Measurements from ENCODE around the gene NFIX. TPM values are rescaled to one million over a fixed set of nuclear protein-coding genes. Genes with fewer than 3 reads are reported as not detected.

Gene NFIX
- total RNA-seq, 2 experiments from 2014 or later, result 6.2 to 6.4 TPM

DNA sequence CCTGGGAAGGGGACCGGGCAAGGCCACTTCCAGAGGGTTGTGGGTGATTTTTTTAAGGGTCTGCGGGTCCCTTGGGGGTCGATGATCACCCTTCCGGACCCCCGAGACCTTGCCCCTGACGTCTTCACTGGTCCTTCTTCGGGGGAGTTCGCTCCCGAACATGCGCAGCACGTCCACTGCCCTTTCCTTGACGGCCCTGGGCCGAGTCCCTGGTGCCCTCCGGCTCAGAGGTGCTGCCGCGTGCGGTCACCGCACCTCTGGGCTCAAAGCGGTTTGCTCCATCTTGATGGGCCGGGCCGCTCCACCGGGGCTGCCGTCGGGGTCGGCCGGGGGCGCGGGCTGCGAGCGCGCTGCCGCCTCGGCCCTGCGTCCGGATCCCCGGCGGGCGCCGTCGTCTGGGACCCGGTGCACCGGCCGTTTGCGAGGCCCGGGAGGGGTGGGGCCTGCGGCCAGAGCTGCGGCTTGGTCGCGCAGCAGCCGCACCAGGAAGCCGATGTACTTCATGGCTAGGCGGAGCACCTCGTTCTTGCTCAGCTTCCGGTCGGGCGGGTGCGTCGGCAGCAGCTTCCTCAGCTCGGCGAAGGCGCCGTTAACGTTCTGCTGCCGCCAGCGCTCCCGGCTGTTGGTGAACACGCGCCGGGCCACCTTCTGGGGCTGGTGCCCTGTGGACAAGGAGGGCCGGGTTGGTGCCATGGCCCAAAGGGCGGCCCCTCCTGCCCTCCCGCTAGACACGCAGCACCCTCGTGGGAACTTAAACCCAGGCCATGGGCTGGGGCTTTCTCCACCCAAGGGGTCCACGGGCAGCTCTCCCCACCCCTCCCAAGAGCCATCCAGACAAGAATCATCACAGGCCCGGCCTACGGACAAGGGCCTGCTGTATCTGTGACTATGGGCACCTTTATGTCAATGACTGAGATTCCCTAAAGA lies 104.1 kb downstream of the NFIX start:
- H3K36me3 Mint-ChIP-seq (ENCODE audit: low read depth), result peaks cover 2% of the 10 kb centered on the region
- peaks cover 31% of the 10 kb centered on the region for H3K27me3 Mint-ChIP-seq (ENCODE audit: low read depth)
- peak overlapping the region; percentile 72 for H3K4me3 Mint-ChIP-seq
- intact Hi-C loops (cut with micrococcal nuclease), result loop anchor here (2.0 to 5.0 kb wide), 2 partner anchors 109 to 217 kb away; partner anchors contain the start of gene DNASE2
- peak; percentile 84 for DNase-seq
- H3K4me1 Mint-ChIP-seq (ENCODE audit: low read depth), result peaks cover 51% of the 10 kb centered on the region
- H3K9me3 Mint-ChIP-seq, result no peaks in the 10 kb centered on the region
- peak overlapping the region; percentile 80 for H3K27ac Mint-ChIP-seq
- CTCF ChIA-PET, result interaction anchor here (0.7 to 1.5 kb wide), 7 partner anchors 33 to 134 kb away, joined by 3 to 8 read pairs (median 3); no protein-coding TSS in a partner anchor

DNA sequence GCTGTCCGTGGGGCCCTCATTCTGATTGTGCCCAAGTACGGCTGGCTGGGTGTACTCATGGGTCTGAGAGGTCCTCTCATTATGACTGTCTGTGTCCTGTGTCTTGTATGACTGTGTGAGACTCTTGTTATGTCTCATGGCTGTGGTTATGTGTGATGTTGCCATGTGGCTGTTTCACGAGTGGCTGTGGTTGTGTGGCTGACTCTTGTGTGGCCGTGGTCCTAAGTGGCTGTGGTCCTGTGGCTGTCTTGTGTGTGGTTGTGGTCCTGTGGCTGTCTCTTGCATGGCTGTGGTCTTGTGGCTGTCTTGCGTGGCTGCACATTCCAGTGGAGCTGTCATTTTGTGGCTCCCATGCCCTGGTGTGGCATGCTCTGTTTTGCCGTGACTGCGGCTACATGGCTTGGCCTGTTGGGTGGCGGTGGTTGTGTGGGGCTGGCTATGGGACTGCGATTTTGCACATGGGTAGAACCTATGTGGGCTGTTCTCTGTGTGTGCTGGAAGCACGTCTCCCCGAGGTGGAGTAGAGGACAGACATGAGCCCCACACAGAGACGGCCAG lies 104.8 kb downstream of the NFIX start:
- intact Hi-C loops (cut with micrococcal nuclease), result loop anchor here (1.0 to 5.0 kb wide), 4 partner anchors 17 to 318 kb away; no protein-coding TSS in a partner anchor
- H3K9me3 Mint-ChIP-seq, result no peaks in the 10 kb centered on the region
- peaks cover 54% of the 10 kb centered on the region for H3K4me1 Mint-ChIP-seq (ENCODE audit: low read depth)
- CTCF ChIA-PET, result interaction anchor here (0.7 to 1.5 kb wide), 7 partner anchors 32 to 135 kb away, joined by 3 to 8 read pairs (median 3); no protein-coding TSS in a partner anchor
- peak; percentile 85 for DNase-seq
- H3K4me3 Mint-ChIP-seq, result peak overlapping the region; percentile 60
- peaks cover 4% of the 10 kb centered on the region for H3K36me3 Mint-ChIP-seq (ENCODE audit: low read depth)
- peak overlapping the region; percentile 80 for H3K27ac Mint-ChIP-seq
- peaks cover 25% of the 10 kb centered on the region for H3K27me3 Mint-ChIP-seq (ENCODE audit: low read depth)

DNA sequence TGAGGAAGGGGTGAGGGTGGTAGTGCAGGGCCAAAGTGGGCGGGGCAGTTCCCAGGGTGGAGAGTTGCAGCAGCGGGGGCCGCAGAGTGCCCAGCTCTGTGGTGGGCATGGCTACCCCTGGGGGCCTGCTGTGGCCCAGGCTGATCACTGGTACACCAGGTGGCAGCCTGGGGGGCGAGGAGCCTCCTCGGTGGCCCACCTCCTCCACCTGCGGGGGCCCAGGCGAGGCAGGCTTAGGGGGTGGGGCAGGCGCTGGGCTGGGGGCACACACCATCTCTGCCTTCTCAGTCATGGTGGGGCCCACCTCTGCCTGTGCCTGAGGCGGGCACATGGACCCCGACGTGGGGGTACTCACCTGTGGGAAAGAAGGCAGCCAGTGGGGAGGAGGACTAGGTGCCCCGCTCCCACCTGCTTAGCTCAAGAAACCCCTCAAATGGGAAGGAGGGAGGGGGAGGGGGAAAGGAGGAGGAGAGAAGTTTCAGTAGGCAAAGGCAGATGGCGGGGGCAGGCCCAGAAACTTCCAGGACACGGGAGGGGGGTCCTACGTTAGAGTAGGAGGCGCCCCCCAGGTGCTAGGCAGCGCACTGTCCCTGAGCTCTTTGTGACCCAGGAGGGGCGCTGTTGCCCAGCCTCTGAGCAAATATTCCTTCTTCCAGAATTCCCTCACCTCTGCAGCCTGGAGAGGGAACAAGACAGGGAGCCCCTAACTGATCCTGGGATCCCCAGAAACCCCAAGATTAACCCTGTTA lies 105.7 kb downstream of the NFIX start:
- intact Hi-C loops (cut with micrococcal nuclease), result loop anchor here (1.0 to 5.0 kb wide), 4 partner anchors 16 to 319 kb away; no protein-coding TSS in a partner anchor
- Mint-ChIP-seq H3K27ac (peak overlapping the region; percentile 6), H3K36me3 (ENCODE audit: low read depth) (peaks cover 4% of the 10 kb centered on the region), H3K27me3 (ENCODE audit: low read depth) (peaks cover 20% of the 10 kb centered on the region), H3K9me3 (no peaks in the 10 kb centered on the region), H3K4me1 (ENCODE audit: low read depth) (peaks cover 52% of the 10 kb centered on the region), H3K4me3 (peak overlapping the region; percentile 10)
- no peak for DNase-seq
- CTCF ChIA-PET, result interaction anchor here (0.9 to 1.4 kb wide), 6 partner anchors 40 to 146 kb away, joined by 3 to 8 read pairs (median 4); no protein-coding TSS in a partner anchor

DNA sequence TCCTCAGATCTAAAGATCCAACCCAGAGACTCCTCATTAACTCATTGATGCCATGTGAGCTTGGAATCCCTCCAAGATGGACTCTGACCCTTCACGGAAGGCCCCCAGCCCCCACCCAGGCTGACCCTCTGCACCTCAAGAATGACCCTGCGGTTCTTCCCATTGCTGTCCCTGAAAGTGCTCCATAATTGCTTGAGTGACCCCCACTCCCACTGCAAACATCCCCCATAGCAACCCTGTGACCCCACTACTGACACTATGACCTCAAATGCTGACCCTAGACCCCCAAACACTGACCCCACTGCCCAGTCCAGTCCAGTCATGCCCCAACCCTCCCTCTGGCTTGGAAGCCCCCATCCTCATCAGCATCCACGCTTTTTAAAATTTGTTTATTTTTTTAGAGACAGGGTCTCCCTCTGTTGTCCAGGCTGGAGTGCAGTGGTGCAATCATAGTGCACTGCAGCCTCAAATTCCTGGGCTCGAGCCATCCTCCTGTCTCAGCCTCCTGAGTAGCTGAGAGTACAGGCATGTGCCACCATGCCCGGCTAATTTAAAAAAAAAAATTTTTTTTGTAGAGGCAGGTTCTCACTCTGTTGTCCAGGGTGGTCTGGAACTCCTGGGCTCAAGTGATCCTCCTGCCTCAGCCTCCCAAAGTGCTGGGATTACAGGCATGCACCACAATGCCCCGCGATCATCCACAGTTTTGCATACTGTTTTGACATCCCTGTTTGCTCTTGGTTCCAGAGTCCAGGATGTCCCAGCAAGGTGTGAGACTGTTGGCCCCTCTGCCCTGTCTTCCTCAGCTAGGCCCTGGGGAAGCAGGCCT lies 106.5 kb downstream of the NFIX start:
- peak overlapping the region; percentile 6 for H3K27ac Mint-ChIP-seq

DNA sequence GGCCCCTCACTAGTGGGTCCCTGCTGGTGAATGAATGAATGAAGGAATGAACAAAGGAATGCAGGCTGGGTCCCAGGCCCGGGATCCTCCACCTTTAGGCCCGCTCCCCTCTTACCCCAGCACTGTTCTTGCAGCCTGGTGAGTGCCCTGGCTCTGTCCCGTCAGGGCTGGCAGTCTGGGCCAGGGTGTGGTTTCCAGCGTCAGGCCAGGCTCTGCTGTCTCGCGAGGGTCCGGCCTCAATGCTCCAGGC lies 107.1 kb downstream of the NFIX start:
- peaks cover 12% of the 10 kb centered on the region for H3K27me3 Mint-ChIP-seq (ENCODE audit: low read depth)
- H3K9me3 Mint-ChIP-seq, result no peaks in the 10 kb centered on the region
- peaks cover 46% of the 10 kb centered on the region for H3K4me1 Mint-ChIP-seq (ENCODE audit: low read depth)
- H3K27ac Mint-ChIP-seq, result no peak overlapping the region
- CTCF ChIA-PET, result no interaction called here
- peak; percentile 17 for DNase-seq
- intact Hi-C loops (cut with micrococcal nuclease), result loop anchor here (5.0 kb wide), 1 partner anchor 320 kb away; no protein-coding TSS in a partner anchor
- H3K36me3 Mint-ChIP-seq (ENCODE audit: low read depth), result peaks cover 6% of the 10 kb centered on the region
- peak overlapping the region; percentile 61 for H3K4me3 Mint-ChIP-seq

More for the DNA sequence above, 106.5 kb downstream of the NFIX start:
- Mint-ChIP-seq H3K4me3 (peak overlapping the region; percentile 61), H3K9me3 (no peaks in the 10 kb centered on the region), H3K4me1 (ENCODE audit: low read depth) (peaks cover 49% of the 10 kb centered on the region), H3K27me3 (ENCODE audit: low read depth) (peaks cover 16% of the 10 kb centered on the region), H3K36me3 (ENCODE audit: low read depth) (peaks cover 4% of the 10 kb centered on the region)
- CTCF ChIA-PET, result interaction anchor here (0.6 to 1.2 kb wide), 4 partner anchors 79 to 147 kb away, joined by 3 to 6 read pairs (median 4); no protein-coding TSS in a partner anchor
- intact Hi-C loops (cut with micrococcal nuclease), result loop anchor here (2.0 to 5.0 kb wide), 2 partner anchors 55 to 320 kb away; no protein-coding TSS in a partner anchor
- DNase-seq, result no peak

DNA sequence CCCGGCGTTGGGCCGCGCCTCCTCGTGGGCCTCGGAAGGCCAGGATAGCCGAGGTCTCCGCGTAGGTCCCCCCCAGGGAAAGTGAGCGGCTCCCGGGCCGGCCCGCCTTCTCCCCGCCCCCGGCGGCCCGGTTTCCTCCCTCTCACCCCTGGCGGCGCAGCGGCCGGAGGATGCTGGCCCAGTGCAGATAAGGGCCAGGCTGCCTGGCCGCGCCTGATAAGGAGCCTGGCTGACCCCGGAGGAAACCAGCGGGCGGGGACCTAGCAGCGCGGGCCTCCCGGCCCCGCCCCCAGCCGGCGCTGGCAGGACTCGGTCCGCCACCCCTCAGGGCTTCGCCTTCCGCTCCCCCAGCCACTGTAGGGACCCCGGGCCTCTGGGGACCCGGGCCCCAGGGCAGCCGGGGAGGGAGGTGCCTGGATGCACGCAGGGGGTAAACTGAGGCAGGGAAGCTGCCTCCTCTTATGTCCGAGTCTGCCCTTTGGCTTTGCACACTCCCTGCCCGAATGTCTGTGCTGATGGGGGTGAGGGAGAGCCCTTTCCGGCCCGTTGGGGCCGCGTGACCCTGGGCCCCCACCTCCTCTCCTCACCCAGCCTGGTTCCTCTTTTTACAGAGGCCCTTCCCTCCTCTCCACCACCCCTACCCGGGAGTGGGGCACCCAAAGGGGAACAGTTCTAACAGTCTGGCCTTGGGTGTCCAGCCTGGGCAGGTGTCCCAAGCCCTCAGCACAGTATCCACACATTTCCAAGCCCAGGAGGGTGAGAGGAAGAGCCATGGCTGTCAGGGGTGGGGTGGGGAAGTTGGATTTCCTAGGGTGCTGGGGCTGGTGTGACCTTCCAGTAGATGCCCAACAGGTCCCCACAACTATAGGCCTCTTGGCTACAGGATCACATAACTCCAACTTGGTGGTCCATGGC lies 107.6 kb downstream of the NFIX start, which contains the start of gene LYL1:
Gene LYL1 (minus strand): TSS at position 193 of the 915 bp plus-strand sequence. CDS start 1,687 bp downstream, outside the sequence.
- Mint-ChIP-seq H3K4me3 (peak within 1 kb of the TSS; percentile 65), H3K27ac (peak within 1 kb of the TSS; percentile 53), H3K27me3 (ENCODE audit: low read depth) (peaks cover 8% of the 10 kb centered on the region), H3K9me3 (no peaks in the 10 kb centered on the region), H3K4me1 (ENCODE audit: low read depth) (peaks cover 42% of the 10 kb centered on the region), H3K36me3 (ENCODE audit: low read depth) (peaks cover 10% of the 10 kb centered on the region)
- intact Hi-C loops (cut with micrococcal nuclease), result loop anchor here (5.0 kb wide), 1 partner anchor 321 kb away; no protein-coding TSS in a partner anchor
- CTCF ChIA-PET, result interaction anchor here (3.3 to 3.4 kb wide), 2 partner anchors 8 to 125 kb away, joined by 22 to 25 read pairs; no protein-coding TSS in a partner anchor
- DNase-seq, result peak; percentile 24

DNA sequence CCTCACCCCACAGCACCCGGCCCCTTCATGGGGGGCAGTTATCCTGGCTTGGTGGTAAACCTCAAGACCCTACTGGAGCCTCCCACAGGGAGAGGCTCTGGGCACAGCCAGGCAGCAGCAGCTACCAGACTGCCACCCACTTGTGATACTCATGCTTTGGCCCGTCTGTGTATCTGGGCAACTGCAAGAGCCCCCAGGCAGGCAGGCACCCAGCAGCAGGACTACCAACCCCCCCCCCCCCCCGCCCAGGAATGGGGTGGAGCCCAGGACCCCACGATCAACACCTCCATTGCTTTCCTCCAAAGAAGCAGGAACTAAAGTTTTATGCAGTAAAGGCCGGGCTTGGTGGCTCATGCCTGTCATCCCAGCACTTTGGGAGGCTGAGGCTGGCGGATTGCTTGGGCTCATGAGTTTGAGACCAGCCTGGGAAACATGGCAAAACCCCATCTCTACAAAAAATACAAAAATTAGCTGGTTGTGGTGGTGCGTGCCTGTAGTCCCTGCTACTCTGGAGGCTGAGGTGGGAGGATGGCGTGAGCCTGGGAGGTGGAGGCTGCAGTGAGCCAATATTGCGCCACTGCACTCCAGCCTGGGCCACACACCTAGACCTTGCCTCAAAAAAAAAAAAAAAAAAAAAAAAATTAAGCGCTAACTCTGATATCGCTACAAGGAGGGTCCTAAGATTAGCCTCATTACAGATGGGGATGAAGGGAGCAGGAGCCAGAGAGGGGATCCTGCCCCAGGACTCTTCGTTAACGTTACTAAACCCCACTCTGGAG lies 108.5 kb downstream of the NFIX start:
- H3K36me3 Mint-ChIP-seq (ENCODE audit: low read depth), result peaks cover 10% of the 10 kb centered on the region
- H3K4me3 Mint-ChIP-seq, result peak overlapping the region; percentile 84
- CTCF ChIA-PET, result interaction anchor here (0.7 to 3.4 kb wide), 10 partner anchors 9 to 544 kb away, joined by 3 to 25 read pairs (median 9); partner anchors contain the start of genes IER2, NACC1 and STX10
- H3K4me1 Mint-ChIP-seq (ENCODE audit: low read depth), result peaks cover 36% of the 10 kb centered on the region
- H3K27ac Mint-ChIP-seq, result peak overlapping the region; percentile 91
- DNase-seq, result no peak
- H3K27me3 Mint-ChIP-seq (ENCODE audit: low read depth), result peaks cover 2% of the 10 kb centered on the region
- no peaks in the 10 kb centered on the region for H3K9me3 Mint-ChIP-seq
- intact Hi-C loops (cut with micrococcal nuclease), result loop anchor here (1.0 to 5.0 kb wide), 2 partner anchors 13 to 321 kb away; partner anchors contain the start of gene TRMT1

DNA sequence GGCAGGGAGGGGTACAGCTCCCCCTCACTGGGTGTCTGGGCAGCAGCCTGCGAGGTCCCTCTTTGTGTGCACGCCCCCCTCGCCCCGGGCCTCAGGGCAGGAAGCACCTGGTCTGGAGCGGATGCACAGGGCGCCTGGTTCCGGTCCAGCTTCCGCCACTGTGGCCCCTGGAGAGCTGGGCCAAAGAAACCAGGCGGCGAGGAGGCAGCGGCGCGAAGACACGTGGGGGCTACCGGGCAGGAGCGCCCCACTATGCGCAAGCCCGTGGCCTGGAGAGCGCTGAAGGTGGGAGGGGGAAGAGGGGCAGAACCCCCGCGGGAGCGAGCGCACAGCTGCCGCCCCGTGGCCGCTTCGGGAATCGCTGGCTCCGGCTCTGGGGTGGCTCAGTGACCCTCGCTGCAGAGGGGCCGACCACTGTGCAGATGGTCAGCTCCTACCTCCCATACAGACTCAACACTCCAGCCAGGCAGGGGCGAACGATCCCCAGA lies 109.1 kb downstream of the NFIX start:
- CTCF ChIA-PET, result interaction anchor here (0.7 to 3.4 kb wide), 13 partner anchors 9 to 544 kb away, joined by 3 to 25 read pairs (median 5); partner anchors contain the start of genes IER2, NACC1 and STX10

DNA sequence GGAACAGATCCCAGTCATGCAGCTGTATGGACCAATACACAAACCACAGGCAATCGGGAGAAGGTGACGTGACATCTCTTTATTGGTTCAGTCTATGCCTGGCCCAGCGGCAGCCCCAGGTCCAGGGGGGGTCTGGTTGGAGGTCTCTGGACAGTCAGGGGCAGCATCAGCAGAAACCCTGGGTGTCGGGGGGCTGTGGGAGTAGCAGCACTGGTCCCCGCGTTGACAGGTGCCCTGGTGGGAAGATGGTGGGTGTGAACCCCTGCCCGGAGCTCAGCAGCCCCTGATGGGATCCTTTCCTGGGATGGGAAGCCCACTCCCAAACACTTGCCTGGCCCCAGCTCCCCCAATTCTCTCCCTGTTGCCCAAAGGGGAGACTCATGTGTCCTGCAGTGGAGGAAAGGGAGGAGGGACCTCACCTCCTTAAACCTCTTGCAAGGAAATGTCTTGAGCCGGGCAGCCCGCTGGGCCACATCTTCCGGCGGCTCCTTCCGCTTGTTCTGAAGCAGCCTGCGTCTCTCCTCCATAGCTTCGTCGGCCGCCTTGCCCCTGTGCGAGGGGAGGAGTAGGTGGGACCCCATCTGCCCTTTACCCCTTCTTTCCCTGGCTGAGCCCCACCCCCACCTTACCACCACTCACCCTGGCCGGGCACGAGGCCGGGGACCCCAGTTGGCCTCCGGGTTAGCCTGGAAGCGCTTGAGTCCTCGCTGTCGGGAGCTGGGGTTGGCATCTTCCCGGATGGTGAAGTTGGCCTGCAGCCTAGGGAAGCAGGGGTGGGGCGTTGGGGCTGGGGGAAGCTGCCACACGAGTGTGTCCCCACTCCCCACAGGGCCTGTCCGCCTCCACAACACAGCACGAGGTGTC lies 109.8 kb downstream of the NFIX start:
- Mint-ChIP-seq H3K27me3 (ENCODE audit: low read depth) (no peaks in the 10 kb centered on the region), H3K9me3 (no peaks in the 10 kb centered on the region), H3K36me3 (ENCODE audit: low read depth) (peaks cover 12% of the 10 kb centered on the region), H3K27ac (peak overlapping the region; percentile 91), H3K4me1 (ENCODE audit: low read depth) (peaks cover 26% of the 10 kb centered on the region), H3K4me3 (peak overlapping the region; percentile 84)
- CTCF ChIA-PET, result interaction anchor here (0.7 to 3.4 kb wide), 13 partner anchors 9 to 543 kb away, joined by 3 to 25 read pairs (median 5); partner anchors contain the start of genes IER2, NACC1 and STX10
- intact Hi-C loops (cut with micrococcal nuclease), result loop anchor here (1.0 to 5.0 kb wide), 2 partner anchors 11 to 323 kb away; partner anchors contain the start of gene TRMT1
- peak; percentile 37 for DNase-seq

More for the DNA sequence above, 109.1 kb downstream of the NFIX start:
- peak overlapping the region; percentile 84 for H3K4me3 Mint-ChIP-seq
- peaks cover 33% of the 10 kb centered on the region for H3K4me1 Mint-ChIP-seq (ENCODE audit: low read depth)
- peaks cover 13% of the 10 kb centered on the region for H3K36me3 Mint-ChIP-seq (ENCODE audit: low read depth)
- peak overlapping the region; percentile 91 for H3K27ac Mint-ChIP-seq
- intact Hi-C loops (cut with micrococcal nuclease), result loop anchor here (1.0 to 5.0 kb wide), 2 partner anchors 12 to 322 kb away; partner anchors contain the start of gene TRMT1
- H3K9me3 Mint-ChIP-seq, result no peaks in the 10 kb centered on the region
- H3K27me3 Mint-ChIP-seq (ENCODE audit: low read depth), result no peaks in the 10 kb centered on the region
- DNase-seq, result peak; percentile 72
